ENCODE measurements around the gene MEIOSIN. TPM values are rescaled to one million over a fixed set of nuclear protein-coding genes. Genes with fewer than 3 reads are reported as not detected.

MEIOSIN gene
- total and polyA plus RNA-seq, 9 of the 15 experiments (the other 6 are each of a cell fraction or from before 2014, with no cell fraction given): 0.06 to 2.0 (median 0.76) TPM

- TF ChIP-seq SMARCB1 (IDR thresholded peaks at IDR 0.05; ENCODE audit: insufficient read length, low read depth) (no peak), TEAD2 (tag; IDR thresholded peaks at IDR 0.05) (no peak), GABPB2 (CRISPR knock-in tag; conservative IDR thresholded peaks at IDR 0.05) (no peak), EZH2 (IDR thresholded peaks at IDR 0.05; ENCODE audit: borderline replicate concordance, low read depth, low read length) (no peak), TSC22D4 (tag; IDR thresholded peaks at IDR 0.05) (no peak), TARDBP (IDR thresholded peaks at IDR 0.05) (no peak), RBBP5 (IDR thresholded peaks at IDR 0.05; ENCODE audit: borderline replicate concordance, insufficient read depth, low read length, poor library complexity, severe bottlenecking) (no peak), ZNF830 (CRISPR knock-in tag; IDR thresholded peaks at IDR 0.05) (no peak), OTX1 (CRISPR knock-in tag; IDR thresholded peaks at IDR 0.05) (no peak), CCAR2 (IDR thresholded peaks at IDR 0.05; ENCODE audit: low read depth, low read length) (no peak), POLR2B (IDR thresholded peaks at IDR 0.05; ENCODE audit: low read depth, partially characterized antibody) (no peak), FOXM1 (IDR thresholded peaks at IDR 0.05; ENCODE audit: low read depth) (no peak), FOXM1 (CRISPR knock-in tag; IDR thresholded peaks at IDR 0.05; ENCODE audit: low read depth) (no peak), IRF9 (tag; IDR thresholded peaks at IDR 0.05) (no peak), HIVEP1 (CRISPR knock-in tag; IDR thresholded peaks at IDR 0.05) (no peak), ADNP (tag; IDR thresholded peaks at IDR 0.05) (no peak), DLX4 (CRISPR knock-in tag; IDR thresholded peaks at IDR 0.05) (no peak), ZFX (CRISPR knock-in tag; IDR thresholded peaks at IDR 0.05) (peak; percentile 42; the same call in 1 of the 2 replicates)
- TF ChIP-seq, protein P1, sequence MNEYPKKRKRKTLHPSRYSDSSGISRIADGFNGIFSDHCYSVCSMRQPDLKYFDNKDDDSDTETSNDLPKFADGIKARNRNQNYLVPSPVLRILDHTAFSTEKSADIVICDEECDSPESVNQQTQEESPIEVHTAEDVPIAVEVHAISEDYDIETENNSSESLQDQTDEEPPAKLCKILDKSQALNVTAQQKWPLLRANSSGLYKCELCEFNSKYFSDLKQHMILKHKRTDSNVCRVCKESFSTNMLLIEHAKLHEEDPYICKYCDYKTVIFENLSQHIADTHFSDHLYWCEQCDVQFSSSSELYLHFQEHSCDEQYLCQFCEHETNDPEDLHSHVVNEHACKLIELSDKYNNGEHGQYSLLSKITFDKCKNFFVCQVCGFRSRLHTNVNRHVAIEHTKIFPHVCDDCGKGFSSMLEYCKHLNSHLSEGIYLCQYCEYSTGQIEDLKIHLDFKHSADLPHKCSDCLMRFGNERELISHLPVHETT (CRISPR knock-in tag; conservative IDR thresholded peaks at IDR 0.05 in 1 of 2, IDR thresholded peaks at IDR 0.05 in 1 of 2): no peak
- TF ChIP-seq, protein P2, sequence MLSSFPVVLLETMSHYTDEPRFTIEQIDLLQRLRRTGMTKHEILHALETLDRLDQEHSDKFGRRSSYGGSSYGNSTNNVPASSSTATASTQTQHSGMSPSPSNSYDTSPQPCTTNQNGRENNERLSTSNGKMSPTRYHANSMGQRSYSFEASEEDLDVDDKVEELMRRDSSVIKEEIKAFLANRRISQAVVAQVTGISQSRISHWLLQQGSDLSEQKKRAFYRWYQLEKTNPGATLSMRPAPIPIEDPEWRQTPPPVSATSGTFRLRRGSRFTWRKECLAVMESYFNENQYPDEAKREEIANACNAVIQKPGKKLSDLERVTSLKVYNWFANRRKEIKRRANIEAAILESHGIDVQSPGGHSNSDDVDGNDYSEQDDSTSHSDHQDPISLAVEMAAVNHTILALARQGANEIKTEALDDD (IDR thresholded peaks at IDR 0.05): peak; percentile 65; the same call in 1 of the 2 replicates
- TF ChIP-seq, protein P3, sequence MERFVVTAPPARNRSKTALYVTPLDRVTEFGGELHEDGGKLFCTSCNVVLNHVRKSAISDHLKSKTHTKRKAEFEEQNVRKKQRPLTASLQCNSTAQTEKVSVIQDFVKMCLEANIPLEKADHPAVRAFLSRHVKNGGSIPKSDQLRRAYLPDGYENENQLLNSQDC (CRISPR knock-in tag; IDR thresholded peaks at IDR 0.05): no peak
Measured at GRCh38 chr19:45729800-45730290, 3.4 kb upstream of the MEIOSIN start (continued).
